Type B pancreatic cell (in vitro differentiated cells): ENCODE measurements around the gene HNF4A. TPM values are rescaled to one million over a fixed set of nuclear protein-coding genes. Genes with fewer than 3 reads are reported as not detected.
"Not testable (repeated sequence)": the region's sequence is repeated elsewhere in the genome, so short reads cannot be mapped to it uniquely, and the experiment has no call there.

ENCODE experiments used
- DNase-seq: peaks from one replicate; pipeline ENCODE4 v3.0.0; 2021; ENCODE audit warnings: mixed read lengths; ENCODE audit not compliant: unreplicated experiment; ENCODE audit errors: extremely low spot score
- H3K27ac Mint-ChIP-seq: 2 replicates; pipeline ENCODE4 v1.8.0; 2021; ENCODE audit warnings: mild to moderate bottlenecking, mixed read lengths
- H3K27me3 Mint-ChIP-seq: 2 replicates; pipeline ENCODE4 v1.8.0; 2021; ENCODE audit warnings: mixed read lengths
- H3K36me3 Mint-ChIP-seq: 2 replicates; pipeline ENCODE4 v1.8.0; 2021; ENCODE audit warnings: mixed read lengths
- H3K4me1 Mint-ChIP-seq: one replicate; pipeline ENCODE4 v1.8.0; 2021; ENCODE audit warnings: mixed read lengths; ENCODE audit not compliant: unreplicated experiment
- H3K4me3 Mint-ChIP-seq: 2 replicates; pipeline ENCODE4 v1.8.0; 2021; ENCODE audit warnings: mild to moderate bottlenecking, mixed read lengths
- H3K9me3 Mint-ChIP-seq: 2 replicates; pipeline ENCODE4 v1.8.0; 2021; ENCODE audit warnings: mixed read lengths
- CTCF ChIP-seq: fragments of 200-600 bp; sonication (generic); conservative IDR thresholded peaks from 2 replicates; pipeline ENCODE4 v1.5.0; 2021; ENCODE audit warnings: antibody characterized with exemption, mild to moderate bottlenecking
- total RNA-seq: library from RNA; stranded (reverse); gene quantifications from 2 replicates; pipeline ENCODE4 v1.2.1, GENCODE V29; 2021; ENCODE audit warnings: low replicate concordance

The HNF4A gene
- total RNA-seq, 1 donor from 2014 or later: 19.9 TPM

DNA sequence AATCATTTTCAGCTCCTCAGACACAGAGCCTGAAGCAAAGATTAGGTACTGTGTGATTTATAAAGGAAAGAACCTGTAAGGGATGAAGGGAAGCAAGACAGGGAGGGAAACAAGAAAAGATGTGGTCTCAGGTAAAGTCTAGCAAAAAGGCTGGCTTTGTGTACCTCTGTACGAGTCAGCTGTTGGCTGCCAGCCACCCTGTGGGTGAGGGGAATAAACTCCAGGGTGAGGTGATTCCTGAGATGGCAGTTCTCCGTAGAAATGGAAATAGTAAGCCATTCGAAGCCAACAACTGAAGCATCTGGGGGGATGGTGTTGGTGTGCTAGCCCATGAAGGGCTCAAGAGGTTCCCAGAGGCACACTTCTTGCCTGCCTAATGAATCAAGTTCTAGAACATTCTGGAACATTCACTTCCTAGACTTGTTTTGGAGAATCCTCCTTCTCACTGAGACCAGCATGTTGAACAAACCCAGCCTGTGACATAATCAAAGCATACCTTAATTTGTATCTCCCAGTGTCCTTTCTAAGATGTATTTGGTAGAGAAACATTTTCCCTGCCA, 109.6 kb downstream of the HNF4A start:
- H3K9me3 Mint-ChIP-seq: no peaks in the 10 kb centered on the region
- no peak overlapping the region for H3K27ac Mint-ChIP-seq
- DNase-seq: no peak
- H3K27me3 Mint-ChIP-seq: no peaks in the 10 kb centered on the region
- H3K4me3 Mint-ChIP-seq: no peak overlapping the region
- H3K36me3 Mint-ChIP-seq: no peaks in the 10 kb centered on the region
- H3K4me1 Mint-ChIP-seq: no peaks in the 10 kb centered on the region
- TF ChIP-seq CTCF: no peak

GRCh38 chr20:44467289-44467883, 111.9 kb downstream of the HNF4A start:
- no peak for DNase-seq
- Mint-ChIP-seq H3K4me1 (no peaks in the 10 kb centered on the region), H3K27me3 (peaks cover 4% of the 10 kb centered on the region), H3K27ac (no peak overlapping the region), H3K4me3 (no peak overlapping the region), H3K9me3 (no peaks in the 10 kb centered on the region), H3K36me3 (no peaks in the 10 kb centered on the region)
- TF ChIP-seq CTCF: no peak

DNA sequence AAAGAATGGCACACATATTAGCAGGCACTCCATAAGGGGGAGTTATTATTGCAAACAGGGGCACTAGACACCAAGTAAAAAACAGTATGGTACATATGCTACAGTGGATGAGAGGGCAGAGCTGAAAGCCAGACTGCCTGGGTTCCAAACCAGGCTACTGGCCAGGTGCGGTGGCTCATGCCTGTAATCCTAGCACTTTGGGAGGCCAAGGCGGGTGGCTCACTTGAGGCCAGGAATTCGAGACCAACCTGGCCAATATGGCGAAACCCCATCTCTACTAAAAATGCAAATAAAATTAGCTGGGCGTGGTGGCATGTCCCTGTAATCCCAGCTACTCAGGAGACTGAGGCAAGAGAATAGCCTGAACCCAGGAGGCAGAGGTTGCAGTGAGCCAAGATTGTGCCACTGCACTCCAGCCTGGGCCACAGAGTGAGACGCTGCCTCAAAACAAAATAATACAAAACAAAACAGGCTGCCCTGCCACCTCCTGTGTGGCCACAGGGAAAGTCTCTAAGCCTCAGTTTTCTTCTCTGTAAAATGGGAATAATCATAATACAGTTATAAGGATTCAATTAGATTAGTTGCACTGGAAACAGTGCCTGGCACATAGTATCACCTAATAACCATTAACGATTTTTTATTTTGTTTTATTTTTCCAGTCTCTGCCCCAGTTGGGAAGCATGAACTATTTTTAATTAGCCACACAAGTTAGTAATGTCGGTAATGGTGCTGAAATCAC, 112.7 kb downstream of the HNF4A start:
- no peak for TF ChIP-seq CTCF
- H3K4me1 Mint-ChIP-seq: no peaks in the 10 kb centered on the region
- H3K27me3 Mint-ChIP-seq: peaks cover 4% of the 10 kb centered on the region

GRCh38 chr20:44470327-44470726, 114.8 kb downstream of the HNF4A start:
- peaks cover 4% of the 10 kb centered on the region for H3K27me3 Mint-ChIP-seq
- no peak overlapping the region for H3K27ac Mint-ChIP-seq
- H3K4me1 Mint-ChIP-seq: peaks cover 6% of the 10 kb centered on the region
- no peak for DNase-seq
- no peaks in the 10 kb centered on the region for H3K36me3 Mint-ChIP-seq
- no peaks in the 10 kb centered on the region for H3K9me3 Mint-ChIP-seq
- TF ChIP-seq CTCF: no peak
- H3K4me3 Mint-ChIP-seq: no peak overlapping the region

More for the DNA sequence above, 112.7 kb downstream of the HNF4A start:
- Mint-ChIP-seq H3K4me3 (no peak overlapping the region), H3K27ac (no peak overlapping the region), H3K36me3 (no peaks in the 10 kb centered on the region), H3K9me3 (no peaks in the 10 kb centered on the region)
- no peak for DNase-seq

DNA sequence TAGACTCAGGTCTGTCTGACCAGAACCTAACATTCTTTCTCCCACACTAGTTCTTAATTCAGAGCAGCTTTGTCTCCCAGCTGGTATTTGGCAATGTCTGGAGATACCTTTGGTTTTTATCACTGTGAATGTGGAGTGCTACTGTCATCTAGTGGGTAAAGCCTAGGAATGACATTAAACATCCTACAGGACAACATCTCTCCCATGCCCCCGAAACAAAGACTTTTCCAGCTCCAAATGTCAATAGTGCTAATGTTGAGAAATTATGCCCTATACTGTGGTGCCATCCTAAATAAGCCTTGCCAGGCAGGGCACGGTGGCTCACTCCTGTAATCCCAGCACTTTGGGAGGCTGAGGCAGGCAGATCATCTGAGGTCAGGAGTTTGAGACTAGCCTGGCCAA, 116.0 kb downstream of the HNF4A start:
- Mint-ChIP-seq H3K9me3 (no peaks in the 10 kb centered on the region), H3K27ac (no peak overlapping the region), H3K4me3 (no peak overlapping the region), H3K4me1 (peaks cover 10% of the 10 kb centered on the region), H3K36me3 (no peaks in the 10 kb centered on the region), H3K27me3 (peaks cover 4% of the 10 kb centered on the region)
- peak; percentile 49 for TF ChIP-seq CTCF
- DNase-seq: no peak

DNA sequence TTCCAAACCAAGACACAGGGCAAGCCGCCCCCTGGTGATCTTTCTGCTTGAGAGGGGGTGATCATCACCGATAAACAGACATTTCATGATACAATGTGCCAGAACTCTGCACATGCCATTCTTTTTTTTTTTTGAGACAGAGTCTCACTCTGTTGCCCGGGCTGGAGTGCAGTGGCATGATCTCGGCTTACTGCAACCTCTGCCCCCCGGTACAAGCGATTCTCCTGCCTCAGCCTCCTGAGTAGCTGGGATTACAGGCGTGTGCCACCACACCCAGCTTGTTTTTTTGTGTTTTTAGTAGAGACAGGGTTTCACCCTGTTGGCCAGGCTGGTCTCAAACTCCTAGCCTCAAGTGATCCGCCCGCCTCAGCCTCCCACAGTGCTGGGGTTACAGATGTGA, 116.8 kb downstream of the HNF4A start:
- peaks cover 13% of the 10 kb centered on the region for H3K4me1 Mint-ChIP-seq
- not testable (repeated sequence) for H3K36me3 Mint-ChIP-seq, DNase-seq, H3K27me3 Mint-ChIP-seq, H3K4me3 Mint-ChIP-seq, H3K27ac Mint-ChIP-seq, H3K9me3 Mint-ChIP-seq
